SK-N-SH (cell line): ENCODE measurements around the gene NCLN.

Source experiments
- CTCF ChIP-seq: fragments of 200-600 bp; sonication (generic); IDR thresholded peaks from 2 replicates; pipeline ENCODE4 v1.6.1; 2017; ENCODE audit warnings: antibody characterized with exemption, mild to moderate bottlenecking, moderate library complexity
- GABPA ChIP-seq: IDR thresholded peaks from 2 replicates; pipeline ENCODE4 v1.4.0; 2012; ENCODE audit warnings: low read depth, mild to moderate bottlenecking
- POLR2AphosphoS5 ChIP-seq: IDR thresholded peaks from 2 replicates; pipeline ENCODE4 v1.6.1; 2012; ENCODE audit warnings: low read depth, low read length
- RCOR1 ChIP-seq: fragments of 150-350 bp; IDR thresholded peaks from 2 replicates; pipeline ENCODE4 v1.6.1; 2017; ENCODE audit warnings: antibody characterized with exemption, low read length
- YY1 ChIP-seq: IDR thresholded peaks from 2 replicates; pipeline ENCODE4 v1.4.0; 2012; ENCODE audit warnings: low read depth, mild to moderate bottlenecking

- TF ChIP-seq YY1 (no peak), POLR2AphosphoS5 (no peak), RCOR1 (no peak), CTCF (peak; percentile 53), GABPA (no peak)
Observed at GRCh38 chr19:3224346-3225168, 38.8 kb downstream of the NCLN start, which contains the start of gene CELF5.
